KMS-11 (cell line): ENCODE data around the gene DLL4.
A peak's percentile ranks its signal among the peaks of the same experiment; 100 is the strongest.

Experiments used
- H2AFZ ChIP-seq: fragments of 200-600 bp; sonication (generic); 2 replicates; pipeline ENCODE4 v1.6.1; 2016; ENCODE audit warnings: antibody characterized with exemption, mixed run types, low read depth
- H3K27ac ChIP-seq: fragments of 200-600 bp; sonication (generic); 2 replicates; pipeline ENCODE4 v1.6.1; 2016; ENCODE audit warnings: mild to moderate bottlenecking, mixed run types
- H3K27me3 ChIP-seq: fragments of 200-600 bp; sonication (generic); 2 replicates; pipeline ENCODE4 v1.6.1; 2017; ENCODE audit warnings: mild to moderate bottlenecking, low read depth, mixed run types, moderate library complexity; ENCODE audit not compliant: insufficient read depth
- H3K36me3 ChIP-seq: fragments of 200-600 bp; sonication (generic); 2 replicates; pipeline ENCODE4 v1.6.1; 2017; ENCODE audit warnings: mild to moderate bottlenecking, mixed run types; ENCODE audit not compliant: insufficient read depth
- H3K4me1 ChIP-seq: fragments of 200-600 bp; sonication (generic); 2 replicates; pipeline ENCODE4 v1.6.1; 2016; ENCODE audit warnings: mild to moderate bottlenecking, low read depth, mixed run types; ENCODE audit not compliant: poor library complexity, severe bottlenecking
- H3K4me2 ChIP-seq: fragments of 200-600 bp; sonication (generic); 2 replicates; pipeline ENCODE4 v1.7.0; 2016; ENCODE audit warnings: mild to moderate bottlenecking, mixed run types
- H3K4me3 ChIP-seq: fragments of 200-600 bp; sonication (generic); IDR thresholded peaks from 2 replicates; pipeline ENCODE4 v1.6.1; 2017; ENCODE audit warnings: low read depth, low read length, mixed read lengths; ENCODE audit not compliant: insufficient read depth
- H3K79me2 ChIP-seq: fragments of 200-600 bp; sonication (generic); 2 replicates; pipeline ENCODE4 v1.6.1; 2016; ENCODE audit warnings: low read depth, mixed run types; ENCODE audit not compliant: insufficient read depth
- H3K9ac ChIP-seq: fragments of 200-600 bp; sonication (generic); 2 replicates; pipeline ENCODE4 v1.6.1; 2016; ENCODE audit warnings: mild to moderate bottlenecking, mixed run types
- H4K20me1 ChIP-seq: fragments of 200-600 bp; sonication (generic); 2 replicates; pipeline ENCODE4 v1.6.1; 2016; ENCODE audit warnings: mild to moderate bottlenecking, mixed run types; ENCODE audit not compliant: insufficient read depth
- TF ChIP-seq, protein P1 (sequence below): fragments of 200-600 bp; sonication (generic); conservative IDR thresholded peaks from 2 replicates; pipeline ENCODE4 v1.6.1; 2017; ENCODE audit warnings: low read depth, mild to moderate bottlenecking, antibody characterized with exemption, low read length, moderate library complexity, mixed read lengths

The DLL4 gene

DNA sequence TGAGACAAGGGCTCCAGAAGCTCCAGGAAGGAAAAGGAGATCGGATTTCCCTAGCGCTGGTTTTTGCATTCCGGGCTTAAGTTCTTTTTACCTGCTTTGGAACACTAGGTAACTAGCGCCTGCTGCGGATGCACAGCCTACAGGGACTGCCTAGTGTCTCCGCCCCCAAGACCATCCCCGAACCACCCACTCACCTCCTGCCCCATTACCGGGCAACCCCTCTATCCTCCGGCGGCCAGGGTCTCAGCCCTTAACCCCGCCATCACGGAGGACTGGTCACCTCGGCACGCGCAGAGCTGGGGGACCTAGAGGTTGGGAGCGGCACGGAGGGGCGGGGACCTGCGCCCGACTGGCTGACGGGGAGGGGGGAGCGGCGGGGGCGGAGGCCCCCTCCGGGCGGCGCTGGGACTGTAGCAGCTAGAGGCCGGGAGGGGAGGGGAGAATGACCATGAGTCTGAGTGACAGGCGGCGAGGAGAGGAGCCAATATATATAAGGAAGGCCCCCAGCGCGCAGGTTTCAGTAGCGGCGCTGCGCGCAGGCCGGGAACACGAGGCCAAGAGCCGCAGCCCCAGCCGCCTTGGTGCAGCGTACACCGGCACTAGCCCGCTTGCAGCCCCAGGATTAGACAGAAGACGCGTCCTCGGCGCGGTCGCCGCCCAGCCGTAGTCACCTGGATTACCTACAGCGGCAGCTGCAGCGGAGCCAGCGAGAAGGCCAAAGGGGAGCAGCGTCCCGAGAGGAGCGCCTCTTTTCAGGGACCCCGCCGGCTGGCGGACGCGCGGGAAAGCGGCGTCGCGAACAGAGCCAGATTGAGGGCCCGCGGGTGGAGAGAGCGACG lies at the start of gene DLL4:
DLL4 (plus strand) TSS at position 520 of the 839 bp plus-strand sequence. CDS start 329 bp downstream, outside the sequence.
- Histone ChIP-seq H3K4me1 (peaks cover 25% of the 10 kb centered on the region), H3K9ac (no peak within 1 kb of the TSS; the same call in 1 of the 2 replicates), H4K20me1 (no peaks in the 10 kb centered on the region), H3K4me3 (no peak within 1 kb of the TSS), H3K79me2 (no peaks in the 10 kb centered on the region), H3K27ac (no peak within 1 kb of the TSS), H3K4me2 (peak within 1 kb of the TSS; percentile 94), H3K27me3 (peaks cover 28% of the 10 kb centered on the region), H2AFZ (peak within 1 kb of the TSS; percentile 96), H3K36me3 (no peaks in the 10 kb centered on the region)
- TF ChIP-seq, protein P1, sequence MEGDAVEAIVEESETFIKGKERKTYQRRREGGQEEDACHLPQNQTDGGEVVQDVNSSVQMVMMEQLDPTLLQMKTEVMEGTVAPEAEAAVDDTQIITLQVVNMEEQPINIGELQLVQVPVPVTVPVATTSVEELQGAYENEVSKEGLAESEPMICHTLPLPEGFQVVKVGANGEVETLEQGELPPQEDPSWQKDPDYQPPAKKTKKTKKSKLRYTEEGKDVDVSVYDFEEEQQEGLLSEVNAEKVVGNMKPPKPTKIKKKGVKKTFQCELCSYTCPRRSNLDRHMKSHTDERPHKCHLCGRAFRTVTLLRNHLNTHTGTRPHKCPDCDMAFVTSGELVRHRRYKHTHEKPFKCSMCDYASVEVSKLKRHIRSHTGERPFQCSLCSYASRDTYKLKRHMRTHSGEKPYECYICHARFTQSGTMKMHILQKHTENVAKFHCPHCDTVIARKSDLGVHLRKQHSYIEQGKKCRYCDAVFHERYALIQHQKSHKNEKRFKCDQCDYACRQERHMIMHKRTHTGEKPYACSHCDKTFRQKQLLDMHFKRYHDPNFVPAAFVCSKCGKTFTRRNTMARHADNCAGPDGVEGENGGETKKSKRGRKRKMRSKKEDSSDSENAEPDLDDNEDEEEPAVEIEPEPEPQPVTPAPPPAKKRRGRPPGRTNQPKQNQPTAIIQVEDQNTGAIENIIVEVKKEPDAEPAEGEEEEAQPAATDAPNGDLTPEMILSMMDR, result no peak

DNA sequence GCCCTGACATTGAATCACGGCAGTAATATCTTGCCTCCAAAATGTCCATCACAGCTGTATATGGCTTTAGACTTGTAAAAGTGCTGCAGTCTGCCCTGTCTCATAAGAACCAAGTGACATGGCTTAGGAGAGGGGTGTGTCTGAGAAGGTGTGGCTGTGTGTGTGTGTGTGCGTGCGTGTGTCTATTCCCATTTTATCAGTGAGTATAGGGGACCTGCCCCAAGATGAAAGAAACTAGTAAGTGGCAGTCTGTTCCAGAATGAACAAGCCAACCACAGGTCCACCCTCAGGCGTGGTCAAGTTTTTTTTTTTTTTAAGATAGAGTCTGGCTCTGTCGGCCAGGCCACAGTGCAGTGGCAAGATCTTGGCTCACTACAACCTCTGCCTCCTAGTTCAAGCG lies 49.5 kb upstream of the DLL4 start:
- Histone ChIP-seq H3K27me3 (no peaks in the 10 kb centered on the region), H4K20me1 (no peaks in the 10 kb centered on the region), H3K4me1 (peaks cover 21% of the 10 kb centered on the region), H3K9ac (no peak overlapping the region), H3K36me3 (no peaks in the 10 kb centered on the region), H3K79me2 (no peaks in the 10 kb centered on the region), H3K4me2 (no peak overlapping the region), H3K27ac (no peak overlapping the region), H3K4me3 (no peak overlapping the region), H2AFZ (no peak overlapping the region)
- TF ChIP-seq, protein P1, result no peak

DNA sequence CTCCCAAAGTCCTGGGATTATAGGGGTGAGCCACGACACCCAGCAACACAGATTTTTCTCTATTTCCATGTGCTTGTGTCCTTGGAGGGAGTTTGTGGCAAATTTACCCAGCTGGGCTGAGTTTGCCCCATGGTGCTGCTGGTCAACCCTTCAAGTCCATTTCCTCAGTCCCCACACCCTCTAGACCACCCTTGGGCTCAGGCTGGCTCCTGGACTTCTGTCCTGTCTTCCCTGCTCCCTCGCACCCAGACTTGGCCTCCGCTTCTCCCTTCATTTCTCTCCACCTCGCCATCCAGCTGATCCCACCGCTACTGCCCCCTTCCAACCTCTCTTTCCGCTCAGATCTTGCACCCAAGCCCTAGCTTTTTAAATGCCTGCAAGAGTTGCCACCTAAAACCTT lies 47.8 kb upstream of the DLL4 start:
- no peaks in the 10 kb centered on the region for H4K20me1 ChIP-seq
- H3K4me2 ChIP-seq, result no peak overlapping the region
- H2AFZ ChIP-seq, result no peak overlapping the region
- H3K9ac ChIP-seq, result no peak overlapping the region
- H3K27me3 ChIP-seq, result no peaks in the 10 kb centered on the region
- peaks cover 19% of the 10 kb centered on the region for H3K4me1 ChIP-seq
- H3K79me2 ChIP-seq, result no peaks in the 10 kb centered on the region
- no peak overlapping the region for H3K27ac ChIP-seq
- no peaks in the 10 kb centered on the region for H3K36me3 ChIP-seq
- no peak overlapping the region for H3K4me3 ChIP-seq
- TF ChIP-seq, protein P1, result no peak

DNA sequence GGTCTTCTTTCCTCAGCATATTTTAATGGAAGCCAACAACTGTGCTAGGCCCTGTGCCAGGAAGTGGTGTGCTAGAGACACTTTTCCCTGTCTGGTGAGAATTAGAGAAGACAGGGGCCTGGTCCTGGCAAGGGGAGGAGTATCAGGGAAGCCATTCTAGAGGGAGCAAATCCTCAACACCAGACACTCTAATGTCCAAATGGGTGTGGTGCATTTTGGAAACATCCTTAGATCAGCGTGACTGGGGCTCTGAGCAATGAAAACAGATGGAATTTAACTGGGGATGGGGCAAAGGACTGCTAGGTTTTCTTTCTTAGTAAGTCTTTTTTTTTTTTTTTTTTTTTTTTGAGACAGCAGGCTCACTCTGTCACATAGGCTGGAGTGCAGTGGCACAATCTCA lies 42.6 kb upstream of the DLL4 start:
- no peaks in the 10 kb centered on the region for H3K79me2 ChIP-seq
- H3K4me1 ChIP-seq, result peaks cover 18% of the 10 kb centered on the region
- H3K36me3 ChIP-seq, result no peaks in the 10 kb centered on the region
- H3K9ac ChIP-seq, result no peak overlapping the region
- TF ChIP-seq, protein P1, result no peak
- H4K20me1 ChIP-seq, result no peaks in the 10 kb centered on the region
- H3K4me2 ChIP-seq, result no peak overlapping the region
- H3K27me3 ChIP-seq, result no peaks in the 10 kb centered on the region
- H3K27ac ChIP-seq, result no peak overlapping the region
- no peak overlapping the region for H2AFZ ChIP-seq
- H3K4me3 ChIP-seq, result no peak overlapping the region
